ENCODE results near the gene NTM. TPM values are rescaled to one million over a fixed set of nuclear protein-coding genes. Genes with fewer than 3 reads are reported as not detected.

Gene NTM
- total and polyA plus RNA-seq, 2 donors (not counting 3 experiments of a cell fraction or from before 2014, with no cell fraction given): 1.00 to 1.1 TPM

- Histone ChIP-seq H3K4me1 (ENCODE audit: control insufficient read depth, extremely low read depth, insufficient read depth, low read length) (no peaks in the 10 kb centered on the region), H3K4me2 (ENCODE audit: insufficient read depth, low read length) (no peak overlapping the region), H3K4me3 (replicated peaks in 1 of 3; ENCODE audit: insufficient read depth in 1 of 3, low read depth in 1 of 3, low read length in 3 of 3) (no peak overlapping the region), H3K9me3 (replicated peaks; ENCODE audit: control insufficient read depth, insufficient read depth, low read length) (no peaks in the 10 kb centered on the region), H2AFZ (ENCODE audit: low read depth, low read length) (no peak overlapping the region), H3K27ac (ENCODE audit: insufficient read depth, low read depth, low read length) (no peak overlapping the region), H3K9ac (replicated peaks; ENCODE audit: extremely low read depth, insufficient read depth, low read length) (no peak overlapping the region), H3K36me3 (ENCODE audit: control insufficient read depth in 2 of 2, extremely low read depth in 1 of 2, insufficient read depth in 2 of 2, low read length in 2 of 2) (no peaks in the 10 kb centered on the region), H3K9me1 (replicated peaks; ENCODE audit: control insufficient read depth, extremely low read depth, insufficient read depth, low read length) (no peaks in the 10 kb centered on the region), H3K79me2 (ENCODE audit: control insufficient read depth, insufficient read depth, low read length) (no peaks in the 10 kb centered on the region), H3K27me3 (ENCODE audit: control insufficient read depth in 2 of 2, insufficient read depth in 2 of 2, low read length in 2 of 2) (no peaks in the 10 kb centered on the region), H4K20me1 (replicated peaks; ENCODE audit: control insufficient read depth, extremely low read depth, insufficient read depth, low read length) (no peaks in the 10 kb centered on the region)
- no TSS peak for BruUV-seq (replicated peaks)
- CTCF ChIA-PET: interaction anchor here (1.2 to 4.5 kb wide), 2 partner anchors 202 to 236 kb away, joined by 3 to 26 read pairs; no protein-coding TSS in a partner anchor
- intact Hi-C loops (cut with micrococcal nuclease): no loop called here
- no peak for FAIRE-seq
- dilution Hi-C loops (cut with MboI; ENCODE audit: extremely low pct_ligation_motif_present, low sequenced_read_pairs): loop anchor here (25.0 kb wide), 1 partner anchor 187 kb away; no protein-coding TSS in a partner anchor
- peak; percentile 52 for DNase-seq (ENCODE audit: low read depth, low spot score)
- TF ChIP-seq JUN (IDR thresholded peaks at IDR 0.05; ENCODE audit: borderline replicate concordance, insufficient read depth, insufficient read length, low read depth) (no peak), POLR2AphosphoS5 (IDR thresholded peaks at IDR 0.05; ENCODE audit: insufficient read depth, low read depth, low read length) (no peak), CTCF (IDR thresholded peaks at IDR 0.05; ENCODE audit: extremely low read depth in 1 of 2, insufficient read depth in 1 of 2, low read depth in 1 of 2, low read length in 2 of 2) (no peak), EZH2 (IDR thresholded peaks at IDR 0.05; ENCODE audit: borderline replicate concordance, low read depth, low read length, severe bottlenecking) (no peak), GATA2 (IDR thresholded peaks at IDR 0.05; ENCODE audit: insufficient read depth, insufficient read length, low read depth, low read length) (no peak), MAX (IDR thresholded peaks at IDR 0.05; ENCODE audit: insufficient read depth, insufficient read length) (no peak), MYC (IDR thresholded peaks at IDR 0.05; ENCODE audit: low read depth, low read length) (no peak), POLR2A (IDR thresholded peaks at IDR 0.05; ENCODE audit: low read depth, low read length) (no peak), FOS (IDR thresholded peaks at IDR 0.05; ENCODE audit: borderline replicate concordance, insufficient read depth, low read length) (no peak)
- POLR2A ChIA-PET: no interaction called here
Measured at GRCh38 chr11:131924457-131925201, 554.2 kb downstream of the NTM start.

Measured in endothelial cell of umbilical vein (primary cell).